ENCODE measurements around the gene TRA2A. TPM values are rescaled to one million over a fixed set of nuclear protein-coding genes. Genes with fewer than 3 reads are reported as not detected.
A peak's percentile ranks its signal among the peaks of the same experiment; 100 is the strongest.
"Not testable (repeated sequence)": the region's sequence is repeated elsewhere in the genome, so short reads cannot be mapped to it uniquely, and the experiment has no call there.

The TRA2A gene
- total RNA-seq, 1 experiment from 2014 or later = 27.6 TPM

- no peak overlapping the region for H2AFZ ChIP-seq (ENCODE audit: low read length)
- intact Hi-C loops (cut with micrococcal nuclease) = loop anchor here (2.0 to 5.0 kb wide), 2 partner anchors 60 to 98 kb away; partner anchors contain the start of gene IGF2BP3
- no peaks in the 10 kb centered on the region for H3F3A ChIP-seq (ENCODE audit: low read length, unreplicated experiment)
- ChIA-PET CTCF (no interaction called here), POLR2A (ENCODE audit: unreplicated experiment) (no interaction called here)
- no peaks in the 10 kb centered on the region for H3K9me2 ChIP-seq (replicated peaks; ENCODE audit: low read length)
- peaks cover 60% of the 10 kb centered on the region for H4K20me1 ChIP-seq (ENCODE audit: low read length)
- TF ChIP-seq EZH2phosphoT487 (IDR thresholded peaks at IDR 0.05; ENCODE audit: borderline replicate concordance, low read length) (no peak), CTCF (conservative IDR thresholded peaks at IDR 0.05; ENCODE audit: low read depth, low read length) (no peak), EZH2 (IDR thresholded peaks at IDR 0.05; ENCODE audit: low read length, unreplicated experiment) (no peak)
- BruUV-seq (replicated peaks) = no TSS peak
- peaks cover 18% of the 10 kb centered on the region for H3K4me1 ChIP-seq (ENCODE audit: insufficient read depth, low read length)
- peak; percentile 11; the same call in 1 of the 2 replicates for ATAC-seq
- no peak overlapping the region for H3K27ac ChIP-seq (ENCODE audit: low read length)
- no peaks in the 10 kb centered on the region for H3K36me3 ChIP-seq (ENCODE audit: low read depth, low read length)
- peak; percentile 51 for DNase-seq
- peaks cover 64% of the 10 kb centered on the region for H3K79me2 ChIP-seq (ENCODE audit: low read length)
- peak overlapping the region; percentile 88 for H3K4me2 ChIP-seq (ENCODE audit: low read length)
- H3K9me3 ChIP-seq (ENCODE audit: low read length) = no peaks in the 10 kb centered on the region
- peak overlapping the region; percentile 99 for H3K9ac ChIP-seq (ENCODE audit: low read length)
- no peaks in the 10 kb centered on the region for H3K27me3 ChIP-seq (ENCODE audit: low read length)
- peak overlapping the region; percentile 99 for H3K4me3 ChIP-seq (ENCODE audit: low read length)
Observed at GRCh38 chr7:23530405-23530804, 1.4 kb downstream of the TRA2A start.

GRCh38 chr7:23529262-23529859 is 2.4 kb downstream of the TRA2A start:
- DNase-seq = no peak
- Histone ChIP-seq H3K4me3 (ENCODE audit: low read length) (peak overlapping the region; percentile 99), H3K9me2 (replicated peaks; ENCODE audit: low read length) (no peaks in the 10 kb centered on the region), H3K9me3 (ENCODE audit: low read length) (no peaks in the 10 kb centered on the region), H3K79me2 (ENCODE audit: low read length) (peaks cover 75% of the 10 kb centered on the region), H3K36me3 (ENCODE audit: low read depth, low read length) (no peaks in the 10 kb centered on the region), H3K4me1 (ENCODE audit: insufficient read depth, low read length) (peaks cover 18% of the 10 kb centered on the region), H3K4me2 (ENCODE audit: low read length) (peak overlapping the region; percentile 88), H2AFZ (ENCODE audit: low read length) (no peak overlapping the region), H3F3A (ENCODE audit: low read length, unreplicated experiment) (no peaks in the 10 kb centered on the region), H3K9ac (ENCODE audit: low read length) (peak overlapping the region; percentile 99; the same call in 1 of the 2 replicates), H3K27ac (ENCODE audit: low read length) (no peak overlapping the region), H3K27me3 (ENCODE audit: low read length) (no peaks in the 10 kb centered on the region), H4K20me1 (ENCODE audit: low read length) (peaks cover 71% of the 10 kb centered on the region)
- no TSS peak for BruUV-seq (replicated peaks)
- ChIA-PET POLR2A (ENCODE audit: unreplicated experiment) (interaction anchor here (0.6 kb wide), 1 partner anchor 69 kb away, joined by 3 read pairs; no protein-coding TSS in a partner anchor), CTCF (no interaction called here)
- intact Hi-C loops (cut with micrococcal nuclease) = loop anchor here (5.0 kb wide), 2 partner anchors 182 to 347 kb away; partner anchors contain the start of gene NUP42
- TF ChIP-seq CTCF (conservative IDR thresholded peaks at IDR 0.05; ENCODE audit: low read depth, low read length) = no peak
- no peak for TF ChIP-seq EZH2phosphoT487 (IDR thresholded peaks at IDR 0.05; ENCODE audit: borderline replicate concordance, low read length)
- TF ChIP-seq EZH2 (IDR thresholded peaks at IDR 0.05; ENCODE audit: low read length, unreplicated experiment) = no peak
- ATAC-seq = no peak

- H3F3A ChIP-seq (ENCODE audit: low read length, unreplicated experiment); H3K4me2 ChIP-seq (ENCODE audit: low read length); H2AFZ ChIP-seq (ENCODE audit: low read length); H3K9me2 ChIP-seq (replicated peaks; ENCODE audit: low read length); H3K9ac ChIP-seq (ENCODE audit: low read length); ATAC-seq; H3K27me3 ChIP-seq (ENCODE audit: low read length); CTCF ChIA-PET; H3K27ac ChIP-seq (ENCODE audit: low read length); POLR2A ChIA-PET (ENCODE audit: unreplicated experiment); DNase-seq; BruUV-seq (replicated peaks); H3K4me3 ChIP-seq (ENCODE audit: low read length); H3K9me3 ChIP-seq (ENCODE audit: low read length): not testable (repeated sequence)
- peaks cover 18% of the 10 kb centered on the region for H3K4me1 ChIP-seq (ENCODE audit: insufficient read depth, low read length)
- H3K36me3 ChIP-seq (ENCODE audit: low read depth, low read length) = peaks cover 17% of the 10 kb centered on the region
- intact Hi-C loops (cut with micrococcal nuclease) = loop anchor here (5.0 kb wide), 2 partner anchors 178 to 343 kb away; partner anchors contain the start of gene NUP42
- peaks cover 99% of the 10 kb centered on the region for H4K20me1 ChIP-seq (ENCODE audit: low read length)
- H3K79me2 ChIP-seq (ENCODE audit: low read length) = peaks cover 100% of the 10 kb centered on the region
Observed at GRCh38 chr7:23525611-23526010, 6.2 kb downstream of the TRA2A start.
